A549 (cell line): ENCODE measurements around the gene ALPK3. TPM values are rescaled to one million over a fixed set of nuclear protein-coding genes. Genes with fewer than 3 reads are reported as not detected.
A peak's percentile ranks its signal among the peaks of the same experiment; 100 is the strongest.

Source experiments
- ATAC-seq, 2 experiments: fragments of 200-7000 bp in 1 of 2; fragments of >200 bp in 1 of 2; cut with Nextera tagmentation in 1 of 2; cut with Tn5 transposase in 1 of 2; 3 replicates each; pipeline versions ENCODE4 v1.8.0 to v1.9.1; 2018 to 2020; ENCODE audit warnings: mild to moderate bottlenecking in 1 of 2, moderate library complexity in 1 of 2
- CTCF ChIA-PET: fragments of 300-600 bp; sonication (Branson Sonifier 250); formaldehyde crosslinking; extraction: SDS; loops from one replicate; lab custom pipeline; 2021; ENCODE audit warnings: antibody characterized with exemption, inconsistent platforms; lab: Yijun Ruan, JAX
- POLR2A ChIA-PET: fragments of 350-600 bp; formaldehyde crosslinking; extraction: SDS; loops from one replicate; lab custom pipeline; 2021; ENCODE audit warnings: antibody characterized with exemption, inconsistent platforms; lab: Yijun Ruan, JAX
- DNase-seq, 2 experiments: peaks; one replicate each; pipeline versions ENCODE4 v3.0.0 to v3.0.0-alpha.2; 2011 to 2016; ENCODE audit warnings: low read depth in 1 of 2, low spot score in 1 of 2
- FAIRE-seq: peaks from 2 replicates; lab custom pipeline; 2011; peaks lifted over from hg19 to GRCh38; lab: Jason Lieb, UNC
- H3K27ac ChIP-seq, 2 experiments: fragments of >200 bp; sonication (Bioruptor Twin); formaldehyde crosslinking; 3 replicates each; pipeline ENCODE4 v1.5.1; 2016 to 2017
- H3K4me1 ChIP-seq: fragments of >200 bp; sonication (Bioruptor Twin); formaldehyde crosslinking; 3 replicates; pipeline ENCODE4 v1.6.1; 2016
- H3K4me2 ChIP-seq: fragments of >200 bp; sonication (Bioruptor Twin); formaldehyde crosslinking; 3 replicates; pipeline ENCODE4 v1.6.1; 2016
- H3K4me3 ChIP-seq: fragments of >200 bp; sonication (Bioruptor Twin); formaldehyde crosslinking; 3 replicates; pipeline ENCODE4 v1.5.1; 2016
- H3K9me3 ChIP-seq: fragments of >200 bp; sonication (Bioruptor Twin); formaldehyde crosslinking; 3 replicates; pipeline ENCODE4 v1.6.1; 2016
- ATOH8 ChIP-seq: fragments of 250-450 bp; sonication (Bioruptor Pico); IDR thresholded peaks from 2 replicates; pipeline ENCODE4 v1.5.0; 2020; ENCODE audit warnings: low read depth, mild to moderate bottlenecking, moderate library complexity
- CHD4 ChIP-seq: fragments of 200-600 bp; sonication (generic); IDR thresholded peaks from 2 replicates; pipeline ENCODE4 v1.6.1; 2016; ENCODE audit warnings: antibody characterized with exemption, mild to moderate bottlenecking, borderline replicate concordance
- EHMT2 ChIP-seq: fragments of 200-600 bp; sonication (generic); IDR thresholded peaks from 2 replicates; pipeline ENCODE4 v1.6.1; 2016; ENCODE audit warnings: antibody characterized with exemption, low read depth, mild to moderate bottlenecking, moderate library complexity
- EP300 ChIP-seq, 2 experiments: fragments of >200 bp; sonication (Bioruptor Twin); formaldehyde crosslinking; IDR thresholded peaks; 2 replicates in 1 of 2; 3 replicates in 1 of 2; pipeline ENCODE4 v1.6.1; 2016 to 2017
- ESRRA ChIP-seq: fragments of 150-350 bp; IDR thresholded peaks from 2 replicates; pipeline ENCODE4 v1.6.1; 2014; ENCODE audit warnings: mild to moderate bottlenecking, low read length, borderline replicate concordance
- FOSB ChIP-seq: fragments of 250-450 bp; sonication (Bioruptor Pico); IDR thresholded peaks from 2 replicates; pipeline ENCODE4 v1.5.0; 2020; ENCODE audit warnings: mild to moderate bottlenecking, moderate library complexity
- GATA3 ChIP-seq: IDR thresholded peaks from 2 replicates; pipeline ENCODE4 v1.6.1; 2012; ENCODE audit warnings: borderline replicate concordance
- HDAC2 ChIP-seq: fragments of 200-600 bp; sonication (generic); IDR thresholded peaks from 2 replicates; pipeline ENCODE4 v1.6.1; 2016
- HOXA7 ChIP-seq: fragments of 250-450 bp; sonication (Bioruptor Pico); IDR thresholded peaks from 2 replicates; pipeline ENCODE4 v1.5.0; 2020; ENCODE audit warnings: mild to moderate bottlenecking, moderate library complexity
- HOXB5 ChIP-seq: fragments of 250-450 bp; sonication (Bioruptor Pico); IDR thresholded peaks from 2 replicates; pipeline ENCODE4 v1.5.0; 2020; ENCODE audit warnings: mild to moderate bottlenecking, moderate library complexity
- JUNB ChIP-seq: fragments of >200 bp; sonication (Bioruptor Twin); formaldehyde crosslinking; IDR thresholded peaks from 2 replicates; pipeline ENCODE4 v1.6.1; 2016
- KDM1A ChIP-seq: fragments of 200-600 bp; sonication (generic); IDR thresholded peaks from 2 replicates; pipeline ENCODE4 v1.6.1; 2016; ENCODE audit warnings: low read depth, mild to moderate bottlenecking
- MYC ChIP-seq: IDR thresholded peaks from 2 replicates; pipeline ENCODE4 v1.6.1; 2012; ENCODE audit warnings: mild to moderate bottlenecking, inconsistent platforms, low read length, improper control_type of control experiment, borderline replicate concordance
- NFE2L2 ChIP-seq: fragments of 150-350 bp; conservative IDR thresholded peaks from 2 replicates; pipeline ENCODE4 v1.6.1; 2014; ENCODE audit warnings: low read length
- NR3C1 ChIP-seq: fragments of >200 bp; sonication (Bioruptor Twin); formaldehyde crosslinking; IDR thresholded peaks from 3 replicates; pipeline ENCODE4 v1.6.1; 2017
- PHF8 ChIP-seq: fragments of 200-600 bp; sonication (generic); IDR thresholded peaks from 2 replicates; pipeline ENCODE4 v1.6.1; 2016; ENCODE audit warnings: low read depth, mild to moderate bottlenecking, antibody characterized with exemption, moderate library complexity, borderline replicate concordance
- POLR2A ChIP-seq: IDR thresholded peaks from 2 replicates; pipeline ENCODE4 v1.6.1; 2012; ENCODE audit warnings: mild to moderate bottlenecking, low read length
- RAD21 ChIP-seq, 2 experiments: fragments of >200 bp in 1 of 2; sonication (Bioruptor Twin) in 1 of 2; formaldehyde crosslinking in 1 of 2; IDR thresholded peaks in 1 of 2; conservative IDR thresholded peaks in 1 of 2; 2 replicates in 1 of 2; 3 replicates in 1 of 2; pipeline ENCODE4 v1.6.1; 2012 to 2018; ENCODE audit warnings: inconsistent platforms in 1 of 2
- RARB ChIP-seq: fragments of 250-450 bp; sonication (Bioruptor Pico); IDR thresholded peaks from 2 replicates; pipeline ENCODE4 v1.8.0; 2021; ENCODE audit warnings: mild to moderate bottlenecking, moderate library complexity
- RFX5 ChIP-seq: fragments of 450-650 bp; IDR thresholded peaks from 2 replicates; pipeline ENCODE4 v1.7.1; 2014; ENCODE audit warnings: antibody characterized with exemption, mild to moderate bottlenecking, moderate library complexity
- RNF2 ChIP-seq: fragments of 200-600 bp; sonication (generic); IDR thresholded peaks from 2 replicates; pipeline ENCODE4 v1.6.1; 2016; ENCODE audit warnings: low read depth, mild to moderate bottlenecking, antibody characterized with exemption, moderate library complexity, borderline replicate concordance
- ZC3H11A ChIP-seq: fragments of 450-650 bp; IDR thresholded peaks from 2 replicates; pipeline ENCODE4 v1.6.1; 2014; ENCODE audit warnings: antibody characterized with exemption, mild to moderate bottlenecking
- ZFP36 ChIP-seq: fragments of 450-650 bp; IDR thresholded peaks from 2 replicates; pipeline ENCODE4 v1.6.1; 2014; ENCODE audit warnings: borderline replicate concordance; ENCODE audit not compliant: partially characterized antibody
- WGBS: methylation state at CpG from one replicate; pipeline ENCODE4 v1.1.6; 2017; ENCODE audit errors: missing lambda C conversion rate; 5-methylcytosine and 5-hydroxymethylcytosine counted together
- polyA plus RNA-seq, 4 experiments: library from polyadenylated mRNA; depleted of rRNA in 3 of 4; stranded (reverse); fragments of >200 nt; fragmentation: RNase III in 1 of 4; extraction: RNeasy Plus Mini Kit Qiagen cat#74134 plus additional on column Dnase treatment in 1 of 4; gene quantifications; 2 replicates in 3 of 4; 3 replicates in 1 of 4; pipeline ENCODE4 v1.2.3, GENCODE V29; 2011 to 2017
- TF ChIP-seq, protein P1 (sequence below): fragments of >200 bp; sonication (Bioruptor Twin); formaldehyde crosslinking; IDR thresholded peaks from 3 replicates; pipeline ENCODE4 v1.6.1; 2016

ALPK3 gene
- polyA plus RNA-seq, 2 of the 4 experiments (the other 2 are of a cell fraction): 0.26 to 0.30 TPM

DNA sequence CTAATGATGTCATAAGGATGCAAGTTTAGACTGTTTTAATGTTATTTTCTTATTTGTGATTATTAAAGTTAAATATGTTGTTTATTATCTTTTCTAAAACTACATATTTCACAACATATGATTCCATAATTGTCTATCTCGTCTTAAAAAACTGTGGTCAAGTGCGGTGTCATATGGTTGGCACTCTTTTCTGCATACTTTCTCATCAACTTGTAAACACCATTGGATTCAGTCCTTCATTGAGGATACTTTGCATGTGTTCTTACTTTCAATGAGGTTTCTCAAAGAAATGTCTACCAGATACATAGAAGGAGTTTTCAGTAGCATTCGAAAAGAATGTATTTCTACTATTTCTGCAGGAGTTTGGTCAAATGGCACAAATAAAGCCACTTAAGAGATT is 22.0 kb upstream of the ALPK3 start:
- Histone ChIP-seq H3K4me3 (no peak overlapping the region), H3K9me3 (no peaks in the 10 kb centered on the region), H3K27ac (no peak overlapping the region), H3K4me1 (no peaks in the 10 kb centered on the region), H3K4me2 (no peak overlapping the region)
- no peak for TF ChIP-seq JUNB
- TF ChIP-seq ESRRA: no peak
- TF ChIP-seq GATA3: no peak
- TF ChIP-seq RARB: no peak
- no peak for TF ChIP-seq HOXA7 (CRISPR knock-in tag)
- no peak for TF ChIP-seq RFX5
- DNase-seq: no peak
- ChIA-PET CTCF (no interaction called here), POLR2A (no interaction called here)
- 92% methylated on average over 3 of the region's 3 CpGs for WGBS
- ATAC-seq: no peak
- FAIRE-seq: no peak

DNA sequence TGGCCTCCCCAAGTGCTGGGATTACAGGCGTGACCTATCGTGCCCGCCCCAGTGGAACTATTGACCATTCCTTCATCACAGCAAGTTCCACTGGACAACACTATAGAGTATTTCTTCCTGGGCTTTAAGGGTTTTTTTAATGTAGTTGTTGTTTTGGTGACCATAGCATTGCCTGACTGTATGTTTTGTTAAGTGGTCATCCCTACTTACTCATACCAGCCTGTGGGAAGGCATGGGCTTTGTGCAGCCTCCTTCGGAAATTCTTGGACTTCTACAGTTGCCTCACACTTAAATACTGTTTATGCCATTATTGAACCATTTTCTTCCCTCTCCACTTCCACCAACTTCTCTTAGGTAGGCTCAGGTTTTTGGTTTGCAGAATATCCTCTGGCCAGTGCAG is 19.9 kb upstream of the ALPK3 start:
- FAIRE-seq: no peak
- no peak for ATAC-seq
- Histone ChIP-seq H3K27ac (no peak overlapping the region), H3K9me3 (no peaks in the 10 kb centered on the region), H3K4me2 (no peak overlapping the region), H3K4me3 (no peak overlapping the region), H3K4me1 (no peaks in the 10 kb centered on the region)
- no peak for DNase-seq
- ChIA-PET CTCF (no interaction called here), POLR2A (no interaction called here)
- TF ChIP-seq HDAC2: no peak
- no peak for TF ChIP-seq PHF8
- TF ChIP-seq RAD21 (conservative IDR thresholded peaks at IDR 0.05 in 1 of 2, IDR thresholded peaks at IDR 0.05 in 1 of 2): no peak
- TF ChIP-seq RNF2: no peak
- 92% methylated on average over 4 of the region's 4 CpGs for WGBS

DNA sequence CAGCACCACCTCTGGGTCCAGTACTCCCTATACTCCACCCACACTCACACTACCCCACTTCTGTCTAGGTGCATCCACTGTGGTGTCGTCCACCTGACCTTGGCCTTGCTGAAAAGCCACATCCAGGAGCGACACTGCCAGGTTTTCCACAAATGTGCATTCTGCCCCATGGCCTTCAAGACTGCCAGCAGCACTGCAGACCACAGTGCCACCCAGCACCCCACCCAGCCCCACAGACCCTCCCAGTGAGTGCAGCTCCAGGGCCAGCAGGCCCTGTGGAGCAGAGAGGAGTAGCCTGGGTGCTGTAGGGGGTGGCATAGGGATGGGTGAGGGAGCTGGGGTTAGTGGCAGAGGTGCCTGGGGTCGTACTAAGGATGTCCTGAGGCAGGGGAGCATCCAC is 19.4 kb upstream of the ALPK3 start:
- Histone ChIP-seq H3K9me3 (no peaks in the 10 kb centered on the region), H3K4me3 (no peak overlapping the region), H3K27ac (no peak overlapping the region), H3K4me2 (no peak overlapping the region), H3K4me1 (no peaks in the 10 kb centered on the region)
- WGBS: 74% methylated on average over 3 of the region's 3 CpGs
- no peak for DNase-seq
- CTCF ChIA-PET: interaction anchor here (1.5 kb wide), 1 partner anchor 130 kb away, joined by 5 read pairs; no protein-coding TSS in a partner anchor
- peak in 1 of 2 experiments; percentile 13; a peak in 3 of 6 replicates for ATAC-seq
- POLR2A ChIA-PET: no interaction called here
- FAIRE-seq: no peak
- peak; percentile 17; the same call in 1 of the 2 replicates for TF ChIP-seq POLR2A
- TF ChIP-seq, protein P1, sequence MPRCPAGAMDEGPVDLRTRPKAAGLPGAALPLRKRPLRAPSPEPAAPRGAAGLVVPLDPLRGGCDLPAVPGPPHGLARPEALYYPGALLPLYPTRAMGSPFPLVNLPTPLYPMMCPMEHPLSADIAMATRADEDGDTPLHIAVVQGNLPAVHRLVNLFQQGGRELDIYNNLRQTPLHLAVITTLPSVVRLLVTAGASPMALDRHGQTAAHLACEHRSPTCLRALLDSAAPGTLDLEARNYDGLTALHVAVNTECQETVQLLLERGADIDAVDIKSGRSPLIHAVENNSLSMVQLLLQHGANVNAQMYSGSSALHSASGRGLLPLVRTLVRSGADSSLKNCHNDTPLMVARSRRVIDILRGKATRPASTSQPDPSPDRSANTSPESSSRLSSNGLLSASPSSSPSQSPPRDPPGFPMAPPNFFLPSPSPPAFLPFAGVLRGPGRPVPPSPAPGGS: no peak

DNA sequence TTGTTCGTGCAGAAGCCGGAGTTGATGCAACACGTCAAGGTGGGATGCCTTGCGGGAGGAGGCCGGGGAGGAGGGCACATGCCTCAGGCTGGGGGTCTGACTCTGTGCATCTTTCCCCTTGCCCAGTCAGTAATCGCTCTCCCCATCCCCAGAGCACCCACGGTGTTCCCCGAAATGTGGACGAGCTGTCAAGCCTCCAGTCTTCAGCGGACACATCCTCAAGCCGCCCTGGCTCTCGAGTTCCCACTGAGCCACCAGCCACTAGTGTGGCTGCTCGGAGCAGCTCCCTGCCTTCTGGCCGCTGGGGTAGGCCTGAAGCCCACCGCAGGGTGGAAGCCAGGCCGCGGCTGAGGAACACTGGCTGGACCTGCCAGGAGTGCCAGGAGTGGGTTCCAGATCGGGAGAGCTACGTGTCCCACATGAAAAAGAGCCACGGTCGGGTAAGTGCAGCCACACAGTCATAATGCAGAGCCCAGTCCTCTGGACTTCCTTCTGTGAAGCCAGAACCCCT is 18.7 kb upstream of the ALPK3 start:
- Histone ChIP-seq H3K27ac (no peak overlapping the region), H3K4me2 (no peak overlapping the region), H3K4me1 (no peaks in the 10 kb centered on the region), H3K9me3 (no peaks in the 10 kb centered on the region), H3K4me3 (no peak overlapping the region)
- DNase-seq (no peak), ATAC-seq (no peak; a peak in 1 of 6 replicates), FAIRE-seq (no peak)
- ChIA-PET CTCF (interaction anchor here (1.1 to 1.5 kb wide), 2 partner anchors 40 to 130 kb away, joined by 3 to 5 read pairs; no protein-coding TSS in a partner anchor), POLR2A (no interaction called here)
- WGBS: 91% methylated on average over 21 of the region's 21 CpGs
- TF ChIP-seq CHD4 (no peak), ZC3H11A (no peak), ESRRA (no peak), HOXA7 (CRISPR knock-in tag) (no peak), ZFP36 (no peak), KDM1A (no peak), NFE2L2 (no peak), EP300 (IDR thresholded peaks at IDR 0.05) (no peak), ATOH8 (no peak), FOSB (CRISPR knock-in tag) (no peak), HOXB5 (CRISPR knock-in tag) (no peak), NR3C1 (no peak), EHMT2 (no peak), MYC (no peak), RNF2 (no peak)
